ENCODE data around the gene CKLF.

- TF ChIP-seq CTCF (IDR thresholded peaks at IDR 0.05) (no peak), POLR2A (IDR thresholded peaks at IDR 0.05) (no peak)
Observed at GRCh38 chr16:66592814-66593213, 40.4 kb downstream of the CKLF start.
